T-helper 1 cell treated with Interleukin-12 subunit alpha and Interleukin-12 subunit beta and Interleukin-4 antibody, amounts not matched to agents 30 ng/mL and 1 ng/mL, for 36 hours (primary cell): ENCODE measurements around the gene ST3GAL3. TPM values are rescaled to one million over a fixed set of nuclear protein-coding genes. Genes with fewer than 3 reads are reported as not detected.
"Not testable (repeated sequence)": the region's sequence is repeated elsewhere in the genome, so short reads cannot be mapped to it uniquely, and the experiment has no call there.

Source experiments
- intact Hi-C: fragments of 100-400 bp; cut with micrococcal nuclease; formaldehyde crosslinking; loops from one replicate; pipeline ENCODE4 v1.15.1; 2024
- total RNA-seq: library from RNA; stranded (reverse); gene quantifications from 2 replicates; pipeline ENCODE4 v1.2.3, GENCODE V29; 2022

The ST3GAL3 gene
- total RNA-seq, 1 donor from 2014 or later: 22.4 TPM

DNA sequence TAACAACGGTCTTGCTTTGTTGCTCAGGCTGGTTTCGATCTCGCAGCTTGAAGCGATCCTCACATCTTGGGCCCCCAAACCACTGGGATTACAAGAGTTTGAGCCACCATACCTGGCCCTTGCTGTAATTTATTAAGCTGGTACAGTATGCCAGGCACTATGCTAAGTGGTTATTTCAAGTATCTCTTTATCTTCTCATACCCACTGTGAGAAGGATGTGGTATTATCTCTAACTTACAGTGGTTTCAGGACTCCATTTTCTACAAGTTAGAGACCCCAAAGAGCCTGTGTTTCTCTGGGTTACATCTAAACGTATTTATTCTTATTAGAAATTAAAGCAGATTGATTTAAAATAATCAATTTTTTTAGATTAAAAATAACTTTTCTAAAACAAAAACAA, 8.1 kb upstream of the ST3GAL3 start:
- intact Hi-C loops: no loop called here

DNA sequence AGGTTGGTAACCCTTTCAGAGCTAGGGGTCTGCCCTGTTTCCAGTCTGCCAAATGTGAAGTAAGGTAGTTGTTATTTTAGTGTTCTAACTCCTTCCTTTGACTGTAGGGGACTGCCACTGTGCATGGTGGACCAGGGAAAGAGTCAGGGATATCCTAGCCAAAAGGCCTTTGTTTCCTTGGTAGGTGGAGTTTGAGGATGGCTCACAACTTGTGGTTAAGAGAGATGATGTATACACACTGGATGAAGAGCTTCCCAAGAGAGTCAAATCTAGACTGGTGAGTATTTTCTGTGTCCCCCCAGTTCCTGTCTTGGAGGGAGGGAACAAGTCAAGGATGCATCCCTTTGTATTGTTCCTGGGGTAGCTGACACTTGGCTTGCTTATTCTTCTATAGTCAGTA, 3.5 kb upstream of the ST3GAL3 start:
- intact Hi-C loops: no loop called here

DNA sequence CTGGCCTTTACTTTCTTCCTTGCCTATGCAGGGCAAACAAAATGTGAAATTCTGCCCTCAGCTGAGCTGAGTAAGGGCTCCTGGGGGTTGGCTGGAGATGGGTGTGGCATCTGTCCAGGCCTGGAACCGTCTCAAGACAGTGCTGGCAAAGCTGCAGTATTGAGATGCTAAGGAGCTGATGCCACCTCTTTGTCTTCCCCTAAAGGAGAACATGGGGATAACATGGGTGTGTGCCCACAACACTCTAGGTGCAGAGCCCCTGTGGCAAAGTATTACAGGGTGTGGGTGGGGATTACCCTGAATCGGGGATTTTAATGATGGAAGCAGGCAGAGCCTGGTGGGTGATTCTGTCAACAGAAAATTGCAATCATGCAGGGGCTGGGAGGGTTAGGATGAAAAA, 2.5 kb upstream of the ST3GAL3 start:
- intact Hi-C loops: loop anchor here (5.0 kb wide), 3 partner anchors 327 to 967 kb away; partner anchors contain the start of genes ARMH1, CDC20, SLC6A9 and TMEM53

DNA sequence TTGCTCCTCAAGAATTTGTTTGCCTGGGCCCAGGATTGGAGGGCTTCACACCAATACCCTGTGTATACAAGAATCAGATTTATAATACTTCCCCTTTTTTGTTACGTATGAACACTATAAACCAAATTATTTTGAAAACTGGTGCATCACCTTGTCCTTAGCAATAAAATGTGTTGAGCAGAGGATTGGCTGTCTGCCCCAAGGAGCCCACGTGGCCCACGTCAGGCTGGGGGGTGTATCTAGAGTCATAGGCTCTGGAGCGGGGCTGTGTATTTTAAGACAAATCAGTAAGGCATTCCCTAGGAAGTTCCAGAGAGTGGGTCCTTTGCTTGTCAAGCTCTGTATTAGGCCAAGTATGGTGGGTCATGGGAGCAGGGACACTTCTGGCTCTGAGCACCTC, 2.0 kb upstream of the ST3GAL3 start:
- intact Hi-C loops: loop anchor here (5.0 kb wide), 3 partner anchors 327 to 967 kb away; partner anchors contain the start of genes ARMH1, CDC20, SLC6A9 and TMEM53

DNA sequence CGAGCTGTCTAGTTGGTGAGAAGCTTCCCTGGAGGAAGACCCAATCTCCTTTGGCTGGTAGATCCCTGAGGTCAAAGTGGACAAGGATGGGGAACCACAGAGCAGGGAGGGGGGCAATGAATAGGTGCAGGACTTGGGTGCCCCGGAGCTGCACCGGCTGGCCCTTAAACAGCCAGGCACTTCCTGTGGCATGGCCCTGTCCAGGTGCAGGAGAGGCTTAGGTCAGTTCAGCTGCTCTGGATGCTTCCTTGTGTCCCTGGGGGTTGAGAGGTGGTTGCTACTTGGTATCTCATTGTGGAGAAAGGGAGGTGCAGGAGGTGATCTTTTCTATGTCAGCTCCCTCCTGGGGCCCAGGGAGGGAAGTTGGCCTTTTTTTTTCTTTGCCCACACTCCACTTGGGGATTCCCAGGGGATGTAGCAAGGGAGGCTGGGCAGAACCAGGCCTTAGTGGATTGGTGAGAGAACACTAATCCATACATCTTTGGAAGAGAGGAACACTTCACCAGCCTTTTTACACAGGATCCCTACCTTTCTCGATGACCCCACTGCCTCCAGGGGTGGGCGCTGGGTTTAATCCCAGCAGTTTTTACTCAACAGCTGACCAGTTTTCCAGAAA, 1.2 kb upstream of the ST3GAL3 start:
- intact Hi-C loops: loop anchor here (1.0 to 5.0 kb wide), 4 partner anchors 317 to 966 kb away; partner anchors contain the start of genes ARMH1, CDC20, MED8 and SLC6A9

DNA sequence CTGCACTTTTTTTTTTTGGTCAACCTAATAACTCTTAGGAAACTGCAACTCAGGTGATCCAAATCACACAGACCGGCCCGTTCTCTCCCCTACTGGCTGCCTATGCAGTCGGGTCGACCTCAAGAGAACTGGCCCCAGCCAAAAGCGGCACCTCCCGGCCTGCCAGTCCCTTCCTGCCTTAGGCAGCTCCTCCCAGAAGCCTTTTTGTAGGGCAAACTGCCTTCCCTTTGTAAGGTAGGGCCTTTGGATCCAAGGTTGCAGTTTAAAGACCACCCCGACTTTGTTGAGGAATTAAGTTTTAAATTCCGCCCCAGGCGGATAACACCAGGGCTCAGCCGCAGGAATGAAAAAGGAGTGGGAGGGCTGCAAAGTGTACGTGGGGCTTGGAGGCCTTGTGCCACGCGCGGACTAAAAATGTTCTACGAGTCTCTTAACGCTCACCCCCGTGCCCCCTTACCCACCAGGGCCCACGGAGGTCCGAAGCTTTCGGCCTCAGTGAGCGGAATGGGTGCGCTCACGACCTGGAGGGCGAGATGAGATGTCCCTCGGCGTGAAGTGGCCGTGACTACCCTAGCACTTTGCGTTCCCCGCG, 642 bp upstream of the ST3GAL3 start:
- intact Hi-C loops: loop anchor here (1.0 to 5.0 kb wide), 12 partner anchors 56 to 966 kb away; partner anchors contain the start of genes ARMH1, ATP6V0B, CCDC24 and CDC20

DNA sequence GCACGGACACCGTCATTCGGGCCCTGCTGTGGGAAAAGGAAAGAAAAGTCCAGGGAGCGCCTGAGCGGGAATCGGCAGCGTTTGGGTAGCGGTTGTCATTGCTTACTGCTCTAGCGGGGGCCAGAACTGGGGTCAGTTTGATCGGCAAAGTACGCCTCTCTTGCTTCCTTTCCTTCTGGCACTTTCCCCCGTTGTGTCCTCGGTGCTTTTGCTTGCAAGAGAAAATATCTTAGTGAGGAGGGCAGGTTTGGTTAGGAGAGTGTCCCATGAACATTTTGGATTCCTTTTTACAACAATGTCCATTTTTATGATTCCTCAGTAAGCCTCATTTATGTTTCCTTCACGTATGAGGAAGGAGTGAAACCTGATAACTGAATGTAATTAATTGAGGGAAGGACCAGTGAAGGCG, 670 bp downstream of the ST3GAL3 start:
- intact Hi-C loops: loop anchor here (1.0 to 5.0 kb wide), 5 partner anchors 324 to 964 kb away; partner anchors contain the start of genes ARMH1, C1orf50, CDC20 and CFAP57

DNA sequence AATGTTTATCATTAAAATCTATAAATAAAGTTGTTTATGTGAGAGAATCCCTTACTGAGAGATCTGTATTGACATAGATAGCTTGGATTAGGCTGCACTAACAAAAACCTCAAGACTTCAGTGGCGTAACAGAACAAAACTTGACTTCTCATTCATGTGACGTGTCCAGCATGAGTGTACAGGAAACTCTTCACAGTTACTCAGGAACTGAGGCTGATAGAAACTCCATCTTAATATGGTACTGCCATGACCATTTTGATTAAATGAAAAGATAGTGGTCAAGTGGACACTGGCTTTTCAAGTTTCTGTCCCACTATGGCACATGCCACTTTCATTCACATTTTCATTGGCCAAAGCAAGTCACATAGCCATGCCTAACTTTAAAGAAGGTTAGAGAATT, 3.7 kb downstream of the ST3GAL3 start:
- intact Hi-C loops: no loop called here

DNA sequence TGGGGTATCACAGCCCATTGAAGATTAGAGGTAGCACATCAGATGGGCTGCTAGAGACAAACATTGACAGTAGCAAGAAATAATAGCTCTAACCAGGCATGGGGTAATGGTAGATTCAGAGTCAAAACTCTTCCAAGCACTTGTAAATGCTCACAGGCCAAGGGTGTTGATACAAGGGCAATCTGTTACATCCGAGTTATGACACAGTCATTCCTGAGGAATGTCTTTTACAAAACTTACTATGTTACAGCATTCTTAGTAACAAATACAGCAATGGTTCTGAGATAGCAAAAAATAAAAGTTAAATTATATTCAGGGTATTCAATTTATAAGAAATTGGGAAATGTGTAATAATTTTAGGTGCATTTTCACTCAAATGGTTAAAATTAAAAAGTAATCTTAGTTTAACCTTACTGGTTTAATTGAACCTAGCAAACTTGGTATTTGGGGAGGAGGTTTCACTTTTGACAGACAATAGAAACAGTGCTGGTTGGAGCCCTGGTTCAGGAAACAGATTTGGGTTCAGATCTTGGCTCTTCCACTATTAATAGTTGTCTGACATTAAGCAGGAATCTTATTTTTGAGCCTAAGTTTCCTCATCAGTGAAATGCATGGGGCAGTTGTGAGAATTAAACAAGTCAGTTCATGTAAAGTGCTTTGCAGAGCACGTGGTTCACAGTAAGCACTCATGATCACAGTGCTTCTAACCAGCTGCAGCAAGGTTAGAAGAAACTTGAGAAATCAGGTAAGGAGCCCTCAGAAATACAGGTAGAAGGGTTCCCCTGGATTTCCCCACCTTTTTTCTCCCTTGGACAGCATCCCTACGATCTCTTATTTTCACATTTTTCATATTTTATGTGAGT, 4.4 kb downstream of the ST3GAL3 start:
- intact Hi-C loops: no loop called here

DNA sequence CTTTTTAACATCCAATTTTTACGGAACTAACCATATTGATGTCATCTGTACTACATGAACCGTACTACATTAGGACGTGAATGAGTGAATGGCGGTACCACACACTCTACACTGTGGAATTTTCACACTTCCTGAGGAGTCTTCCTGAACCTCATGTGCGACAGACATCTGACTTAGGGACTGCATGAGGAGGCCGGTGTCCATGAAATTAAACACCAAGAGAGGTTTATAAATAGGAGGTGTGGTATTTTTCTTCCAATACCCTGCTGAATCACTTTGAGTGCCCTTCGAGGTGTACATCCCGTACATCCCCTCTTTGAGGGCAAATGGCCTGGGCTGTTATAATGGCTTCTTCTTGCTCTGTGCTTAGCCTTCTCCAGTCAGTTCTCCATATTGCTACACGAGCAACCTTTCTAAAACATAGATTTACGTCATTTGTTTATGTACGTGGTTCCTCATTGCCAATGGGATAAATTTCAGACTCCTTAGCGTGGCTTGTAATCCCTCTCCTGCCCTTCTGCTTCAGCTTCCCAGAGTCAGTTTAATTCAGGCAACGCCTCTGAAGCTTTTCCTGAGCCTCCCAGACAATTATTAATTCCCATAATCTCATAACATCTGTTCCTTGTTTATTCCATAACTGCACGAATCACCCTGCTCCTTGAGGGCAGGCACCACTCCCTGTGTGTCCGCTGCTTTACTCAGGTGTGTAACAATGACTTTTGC, 9.4 kb downstream of the ST3GAL3 start:
- intact Hi-C loops: no loop called here

DNA sequence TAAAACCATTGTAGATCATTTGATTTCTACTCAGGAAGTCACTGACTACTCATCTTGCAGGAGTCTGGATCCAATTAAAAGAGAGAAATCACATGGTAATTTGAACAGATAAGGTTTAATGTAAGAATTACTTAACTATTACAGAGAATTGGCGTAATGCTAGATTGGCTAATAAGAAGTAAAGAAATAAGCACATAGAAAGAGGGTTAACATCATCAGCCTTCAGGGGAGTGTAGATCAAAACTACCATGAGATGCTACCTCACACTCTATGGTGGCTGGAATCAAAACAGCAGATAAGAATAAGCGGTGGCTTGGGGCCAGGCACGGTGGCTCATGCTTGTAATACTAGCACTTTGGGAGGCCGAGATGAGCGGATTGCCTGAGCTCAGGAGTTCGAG, 11.7 kb downstream of the ST3GAL3 start:
- intact Hi-C loops: no loop called here

DNA sequence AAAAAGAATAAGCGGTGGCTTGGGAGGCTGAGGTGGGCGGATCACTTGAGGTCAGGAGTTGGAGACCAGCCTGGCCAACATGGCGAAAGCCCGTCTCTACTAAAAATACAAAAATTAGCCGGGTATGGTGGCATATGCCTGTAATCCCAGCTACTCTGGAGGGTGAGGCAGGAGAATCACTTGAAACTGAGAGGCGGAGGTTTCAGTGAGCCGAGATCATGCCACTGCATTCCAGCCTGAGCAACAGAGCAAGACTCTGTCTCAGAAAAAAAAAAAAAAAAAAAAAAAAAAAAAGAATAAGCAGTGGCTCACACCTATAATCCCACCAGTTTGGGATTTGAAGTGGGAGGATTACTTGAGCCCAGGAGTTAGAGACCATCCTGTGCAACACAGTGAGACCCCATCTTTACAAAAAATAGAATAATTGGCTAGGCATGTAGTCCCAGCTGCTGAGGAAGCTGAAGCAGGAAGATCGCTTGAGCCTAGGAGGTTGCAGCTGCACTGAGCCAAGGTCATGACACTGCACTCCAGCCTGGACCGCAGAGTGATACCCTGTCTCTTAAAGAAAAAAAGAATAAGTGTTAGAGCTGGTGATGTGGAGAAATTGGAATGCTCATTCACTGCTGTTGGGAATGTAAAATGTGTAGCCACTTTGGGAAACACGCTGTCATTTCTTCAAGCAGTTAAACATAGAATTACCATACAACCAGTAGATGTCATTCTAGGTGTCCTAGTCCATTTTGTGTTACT, 12.5 kb downstream of the ST3GAL3 start:
- intact Hi-C loops: not testable (repeated sequence)

DNA sequence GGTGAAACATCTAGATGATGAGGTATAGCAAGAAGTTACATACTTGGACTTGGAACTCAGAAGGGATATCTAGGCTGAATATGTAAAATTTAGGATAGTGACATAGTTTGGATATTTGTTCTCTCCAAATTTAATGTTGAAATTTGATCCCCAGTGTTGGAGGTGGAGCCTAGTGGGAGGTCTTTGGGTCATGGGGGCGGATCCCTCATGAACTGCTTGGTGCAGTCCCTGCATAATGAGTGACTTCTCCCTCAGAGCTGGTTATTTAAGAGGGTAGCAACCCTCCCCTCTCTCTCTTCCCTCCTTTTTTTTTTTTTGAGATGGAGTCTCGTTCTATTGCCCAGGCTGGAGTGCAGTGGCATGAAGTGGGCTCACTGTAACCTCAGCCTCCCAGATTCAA, 15.5 kb downstream of the ST3GAL3 start:
- intact Hi-C loops: no loop called here

DNA sequence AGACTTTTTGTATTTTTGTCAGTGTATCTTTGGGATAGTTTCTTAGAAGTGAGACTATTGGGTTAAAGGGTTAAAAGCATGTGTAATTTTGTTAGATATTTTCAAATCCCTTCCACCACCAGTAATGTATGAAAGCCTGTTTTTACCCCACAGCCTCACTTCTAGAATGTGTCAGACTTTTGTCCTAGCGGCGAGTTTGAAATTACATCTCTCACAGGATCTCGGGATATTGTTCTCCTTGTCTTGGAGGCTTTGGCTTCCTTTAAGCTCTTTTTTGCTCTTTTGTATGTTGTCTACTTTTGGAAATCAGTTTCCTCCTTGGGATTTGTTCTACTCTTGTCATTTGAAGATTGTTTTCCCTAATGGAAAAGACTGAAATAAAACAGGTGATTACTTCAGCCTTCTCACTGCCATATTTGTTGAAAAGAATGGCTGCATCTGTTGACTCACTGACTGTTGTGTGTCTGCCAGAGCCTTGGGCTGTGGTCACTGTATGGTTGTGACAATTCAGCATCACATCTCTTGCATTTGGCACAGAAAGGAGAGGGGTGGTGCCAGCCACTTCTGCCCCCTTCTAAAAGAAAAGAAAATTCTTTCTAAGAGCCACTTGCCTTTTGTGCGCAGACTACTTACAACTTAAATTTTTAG, 22.6 kb downstream of the ST3GAL3 start:
- intact Hi-C loops: no loop called here

DNA sequence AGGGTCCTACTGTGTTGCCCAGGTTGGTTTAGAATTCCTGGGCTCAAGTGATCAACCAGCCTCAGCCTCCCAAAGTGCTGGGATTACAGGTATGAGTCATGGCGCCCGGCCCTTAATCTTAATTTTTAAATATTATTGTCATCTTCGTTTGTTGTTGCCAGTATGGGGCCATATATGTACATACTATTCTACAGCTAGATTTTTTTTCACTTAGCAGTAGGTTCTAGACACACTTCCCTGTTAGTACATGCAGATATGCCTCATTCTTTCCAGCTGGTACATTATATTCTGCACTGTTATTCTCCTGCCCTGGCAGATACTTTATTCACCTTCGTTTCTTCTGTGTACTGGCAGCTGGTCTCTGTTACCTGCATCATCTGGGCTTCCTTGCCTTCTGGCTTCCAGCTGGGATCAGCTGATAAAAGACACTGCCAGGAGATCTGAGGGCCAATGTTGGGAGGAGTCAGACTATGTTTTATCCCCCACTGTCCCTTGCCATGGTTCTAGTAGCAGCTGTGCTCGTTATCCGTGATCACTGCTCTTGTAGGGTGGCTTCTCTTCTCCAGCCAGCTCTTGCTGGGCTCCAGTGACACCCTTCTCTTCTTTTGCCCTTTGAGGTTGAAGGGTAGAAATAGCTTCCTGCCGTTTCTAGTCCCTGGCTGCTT, 24.7 kb downstream of the ST3GAL3 start:
- intact Hi-C loops: no loop called here

DNA sequence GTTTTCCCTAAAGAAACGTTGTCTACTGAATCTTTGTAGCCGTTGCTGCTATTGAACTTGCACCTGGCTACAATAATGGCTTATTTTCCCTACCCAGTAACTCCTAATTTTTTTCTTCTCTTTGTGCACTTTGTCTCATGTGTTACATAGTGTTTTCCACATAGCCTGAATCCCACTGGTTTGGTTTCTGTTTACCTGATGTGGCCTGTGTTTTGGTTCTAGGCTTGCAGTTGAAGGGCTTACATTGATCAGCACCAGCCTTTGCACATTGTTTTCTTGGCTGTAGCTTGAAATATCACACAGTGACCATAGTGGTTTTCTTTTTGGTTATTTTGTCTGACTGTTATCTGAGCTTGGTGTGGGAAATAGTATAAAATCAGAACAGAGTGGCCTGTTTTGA, 29.5 kb downstream of the ST3GAL3 start:
- intact Hi-C loops: no loop called here

DNA sequence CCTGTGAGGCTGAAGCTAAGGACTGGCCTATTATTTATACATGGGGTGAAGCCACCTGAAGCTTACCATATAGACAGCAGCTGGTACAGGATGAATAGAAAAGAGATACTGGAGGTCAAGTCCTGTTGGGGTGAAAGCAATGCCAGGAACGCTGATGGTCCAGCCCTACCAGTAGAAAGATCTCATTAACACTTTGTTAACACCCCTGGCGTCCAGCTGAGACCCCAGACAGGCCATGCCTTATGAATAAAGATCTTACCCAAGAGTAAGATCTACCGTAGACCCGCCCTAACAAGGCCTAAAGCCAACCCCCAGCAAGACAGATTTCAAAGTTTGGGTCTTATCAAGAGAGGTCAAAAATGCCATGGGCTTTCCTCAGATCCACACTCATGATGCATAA, 34.7 kb downstream of the ST3GAL3 start:
- intact Hi-C loops: no loop called here

DNA sequence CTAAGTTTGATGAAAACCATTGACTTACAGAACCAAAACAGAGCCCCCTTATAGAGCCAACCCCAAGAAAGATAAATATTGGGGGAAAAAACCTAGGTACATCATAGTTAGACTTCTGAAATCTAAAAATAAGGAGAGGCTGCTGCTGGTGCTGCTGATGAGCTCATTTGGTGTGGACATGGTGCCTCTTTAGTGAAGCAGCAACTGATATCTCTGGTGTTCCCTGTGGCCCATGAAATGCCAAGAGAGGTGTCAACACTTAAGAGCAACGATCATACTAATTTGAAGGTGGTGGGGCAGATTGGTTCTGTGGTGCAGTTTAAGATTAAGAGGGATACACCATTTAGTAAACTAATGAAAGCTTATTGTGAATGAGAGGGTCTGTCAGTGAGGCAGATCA, 35.9 kb downstream of the ST3GAL3 start:
- intact Hi-C loops: no loop called here

DNA sequence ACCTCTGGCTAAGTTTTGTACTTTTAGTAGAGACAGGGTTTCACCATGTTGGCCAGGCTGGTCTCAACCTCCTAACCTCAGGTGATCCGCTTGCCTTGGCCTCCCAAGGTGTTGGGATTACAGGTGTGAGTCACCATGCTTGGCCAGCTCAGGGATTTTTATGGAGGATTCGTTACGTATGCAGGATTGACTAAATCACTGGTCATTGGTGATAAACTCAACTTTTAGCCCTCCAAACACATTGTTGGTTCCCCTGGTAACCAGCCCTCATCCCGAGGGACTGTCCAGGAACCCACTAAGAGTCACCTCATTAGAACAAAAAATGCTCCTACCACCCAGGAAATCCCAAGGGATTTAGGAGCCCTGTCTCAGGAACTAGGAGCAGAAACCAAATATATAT, 40.4 kb downstream of the ST3GAL3 start:
- intact Hi-C loops: no loop called here

DNA sequence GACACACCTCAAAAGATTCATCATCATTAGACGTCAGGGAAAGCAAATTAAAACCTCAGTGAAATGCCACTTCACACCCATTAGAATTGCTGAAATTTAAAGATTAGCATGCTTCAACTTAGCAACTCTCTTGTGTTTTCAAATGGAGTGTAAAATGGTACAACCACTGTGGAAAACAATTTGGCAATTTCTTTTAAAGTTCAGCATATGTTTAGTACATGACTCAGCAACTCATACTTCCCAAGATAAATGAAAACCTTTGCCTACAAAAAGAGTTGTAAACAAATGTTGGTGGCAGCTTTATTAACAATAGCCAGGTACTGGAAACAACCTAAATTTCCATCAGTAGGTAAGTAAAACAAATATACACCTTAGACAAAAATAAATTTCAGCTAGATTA, 42.7 kb downstream of the ST3GAL3 start:
- intact Hi-C loops: no loop called here
